GM23248 (cell line): Measurements from ENCODE around the gene TMPRSS3.

Experiments
- EZH2 ChIP-seq: fragments of 200-600 bp; sonication (generic); IDR thresholded peaks from 2 replicates; pipeline ENCODE4 v1.6.1; 2018; ENCODE audit warnings: antibody characterized with exemption, mild to moderate bottlenecking; ENCODE audit not compliant: insufficient read depth, poor library complexity, severe bottlenecking
- EZH2phosphoT487 ChIP-seq: fragments of 200-600 bp; sonication (generic); IDR thresholded peaks from 2 replicates; pipeline ENCODE4 v1.6.1; 2018; ENCODE audit warnings: antibody characterized with exemption, moderate library complexity, mild to moderate bottlenecking, low read depth; ENCODE audit not compliant: insufficient read depth

- no peak for TF ChIP-seq EZH2
- no peak for TF ChIP-seq EZH2phosphoT487
Observed at GRCh38 chr21:42401820-42402251, 6.0 kb upstream of the TMPRSS3 start.
